ENCODE measurements around the gene EDC4. TPM values are rescaled to one million over a fixed set of nuclear protein-coding genes. Genes with fewer than 3 reads are reported as not detected.
"Not testable (repeated sequence)": the region's sequence is repeated elsewhere in the genome, so short reads cannot be mapped to it uniquely, and the experiment has no call there.

Gene EDC4
- polyA plus RNA-seq, 1 donor, result 59.7 TPM

GRCh38 chr16:67909056-67909742 is 36.3 kb downstream of the EDC4 start:
- no peak for DNase-seq
- WGBS (ENCODE audit: insufficient coverage, low lambda C conversion rate), result no CpG with 5 or more reads among the region's 36 CpGs
- Histone ChIP-seq H3K27ac (ENCODE audit: low read length) (no peak overlapping the region), H3K27me3 (ENCODE audit: control insufficient read depth, insufficient read depth, low read length) (no peaks in the 10 kb centered on the region), H3K9me3 (ENCODE audit: control insufficient read depth, low read depth, low read length) (no peaks in the 10 kb centered on the region), H3K36me3 (ENCODE audit: control insufficient read depth, insufficient read depth, low read length) (peaks cover 40% of the 10 kb centered on the region), H3K4me3 (ENCODE audit: low read length) (no peak overlapping the region), H3K4me1 (ENCODE audit: control insufficient read depth, insufficient read depth, low read length) (no peaks in the 10 kb centered on the region)

GRCh38 chr16:67910158-67910557 is 37.3 kb downstream of the EDC4 start:
- Histone ChIP-seq H3K27me3 (ENCODE audit: control insufficient read depth, insufficient read depth, low read length) (no peaks in the 10 kb centered on the region), H3K27ac (ENCODE audit: low read length) (no peak overlapping the region), H3K4me3 (ENCODE audit: low read length) (no peak overlapping the region), H3K9me3 (ENCODE audit: control insufficient read depth, low read depth, low read length) (no peaks in the 10 kb centered on the region), H3K4me1 (ENCODE audit: control insufficient read depth, insufficient read depth, low read length) (peaks cover 2% of the 10 kb centered on the region), H3K36me3 (ENCODE audit: control insufficient read depth, insufficient read depth, low read length) (peaks cover 43% of the 10 kb centered on the region)
- DNase-seq, result no peak
- WGBS (ENCODE audit: insufficient coverage, low lambda C conversion rate), result no CpG with 5 or more reads among the region's 2 CpGs

- DNase-seq, result no peak
- no peak overlapping the region for H3K27ac ChIP-seq (ENCODE audit: low read length)
- no CpG with 5 or more reads among the region's 7 CpGs for WGBS (ENCODE audit: insufficient coverage, low lambda C conversion rate)
- no peaks in the 10 kb centered on the region for H3K9me3 ChIP-seq (ENCODE audit: control insufficient read depth, low read depth, low read length)
- peaks cover 64% of the 10 kb centered on the region for H3K36me3 ChIP-seq (ENCODE audit: control insufficient read depth, insufficient read depth, low read length)
- H3K4me3 ChIP-seq (ENCODE audit: low read length), result no peak overlapping the region
- H3K27me3 ChIP-seq (ENCODE audit: control insufficient read depth, insufficient read depth, low read length), result no peaks in the 10 kb centered on the region
- H3K4me1 ChIP-seq (ENCODE audit: control insufficient read depth, insufficient read depth, low read length), result peaks cover 13% of the 10 kb centered on the region
Observed at GRCh38 chr16:67914758-67915495, 42.1 kb downstream of the EDC4 start.

GRCh38 chr16:67915496-67915769 is 42.6 kb downstream of the EDC4 start:
- not testable (repeated sequence) for H3K27ac ChIP-seq (ENCODE audit: low read length); H3K27me3 ChIP-seq (ENCODE audit: control insufficient read depth, insufficient read depth, low read length); DNase-seq; H3K9me3 ChIP-seq (ENCODE audit: control insufficient read depth, low read depth, low read length); H3K4me3 ChIP-seq (ENCODE audit: low read length)
- H3K4me1 ChIP-seq (ENCODE audit: control insufficient read depth, insufficient read depth, low read length), result peaks cover 13% of the 10 kb centered on the region
- H3K36me3 ChIP-seq (ENCODE audit: control insufficient read depth, insufficient read depth, low read length), result peaks cover 65% of the 10 kb centered on the region
- no CpG with 5 or more reads among the region's 2 CpGs for WGBS (ENCODE audit: insufficient coverage, low lambda C conversion rate)

- peaks cover 64% of the 10 kb centered on the region for H3K36me3 ChIP-seq (ENCODE audit: control insufficient read depth, insufficient read depth, low read length)
- H3K9me3 ChIP-seq (ENCODE audit: control insufficient read depth, low read depth, low read length), result no peaks in the 10 kb centered on the region
- peaks cover 13% of the 10 kb centered on the region for H3K4me1 ChIP-seq (ENCODE audit: control insufficient read depth, insufficient read depth, low read length)
- WGBS (ENCODE audit: insufficient coverage, low lambda C conversion rate), result no CpG with 5 or more reads among the region's 7 CpGs
- no peak overlapping the region for H3K4me3 ChIP-seq (ENCODE audit: low read length)
- DNase-seq, result peak in 1 of 2 donors; percentile 43
- H3K27ac ChIP-seq (ENCODE audit: low read length), result no peak overlapping the region
- no peaks in the 10 kb centered on the region for H3K27me3 ChIP-seq (ENCODE audit: control insufficient read depth, insufficient read depth, low read length)
Observed at GRCh38 chr16:67915831-67916723, 43.2 kb downstream of the EDC4 start.

GRCh38 chr16:67917140-67917851 is 44.4 kb downstream of the EDC4 start:
- Histone ChIP-seq H3K9me3 (ENCODE audit: control insufficient read depth, low read depth, low read length) (no peaks in the 10 kb centered on the region), H3K27me3 (ENCODE audit: control insufficient read depth, insufficient read depth, low read length) (no peaks in the 10 kb centered on the region), H3K4me1 (ENCODE audit: control insufficient read depth, insufficient read depth, low read length) (peaks cover 13% of the 10 kb centered on the region), H3K36me3 (ENCODE audit: control insufficient read depth, insufficient read depth, low read length) (peaks cover 57% of the 10 kb centered on the region), H3K4me3 (ENCODE audit: low read length) (no peak overlapping the region), H3K27ac (ENCODE audit: low read length) (no peak overlapping the region)
- no peak for DNase-seq
- WGBS (ENCODE audit: insufficient coverage, low lambda C conversion rate), result no CpG with 5 or more reads among the region's 6 CpGs

- Histone ChIP-seq H3K9me3 (ENCODE audit: control insufficient read depth, low read depth, low read length) (no peaks in the 10 kb centered on the region), H3K27me3 (ENCODE audit: control insufficient read depth, insufficient read depth, low read length) (no peaks in the 10 kb centered on the region), H3K4me3 (ENCODE audit: low read length) (no peak overlapping the region), H3K36me3 (ENCODE audit: control insufficient read depth, insufficient read depth, low read length) (peaks cover 58% of the 10 kb centered on the region), H3K27ac (ENCODE audit: low read length) (no peak overlapping the region), H3K4me1 (ENCODE audit: control insufficient read depth, insufficient read depth, low read length) (peaks cover 13% of the 10 kb centered on the region)
- WGBS (ENCODE audit: insufficient coverage, low lambda C conversion rate), result no CpG with 5 or more reads among the region's 4 CpGs
- DNase-seq, result no peak
Observed at GRCh38 chr16:67917852-67918236, 45.0 kb downstream of the EDC4 start.

- Histone ChIP-seq H3K36me3 (ENCODE audit: control insufficient read depth, insufficient read depth, low read length) (peaks cover 67% of the 10 kb centered on the region), H3K4me3 (ENCODE audit: low read length) (no peak overlapping the region), H3K4me1 (ENCODE audit: control insufficient read depth, insufficient read depth, low read length) (peaks cover 13% of the 10 kb centered on the region), H3K27ac (ENCODE audit: low read length) (no peak overlapping the region), H3K27me3 (ENCODE audit: control insufficient read depth, insufficient read depth, low read length) (no peaks in the 10 kb centered on the region), H3K9me3 (ENCODE audit: control insufficient read depth, low read depth, low read length) (no peaks in the 10 kb centered on the region)
- no peak for DNase-seq
- no CpG with 5 or more reads among the region's 6 CpGs for WGBS (ENCODE audit: insufficient coverage, low lambda C conversion rate)
Observed at GRCh38 chr16:67919622-67920221, 46.9 kb downstream of the EDC4 start.

- H3K4me3 ChIP-seq (ENCODE audit: low read length), result no peak overlapping the region
- no peaks in the 10 kb centered on the region for H3K4me1 ChIP-seq (ENCODE audit: control insufficient read depth, insufficient read depth, low read length)
- WGBS (ENCODE audit: insufficient coverage, low lambda C conversion rate), result no CpG with 5 or more reads among the region's 5 CpGs
- DNase-seq, result no peak
- H3K36me3 ChIP-seq (ENCODE audit: control insufficient read depth, insufficient read depth, low read length), result peaks cover 56% of the 10 kb centered on the region
- H3K9me3 ChIP-seq (ENCODE audit: control insufficient read depth, low read depth, low read length), result no peaks in the 10 kb centered on the region
- no peaks in the 10 kb centered on the region for H3K27me3 ChIP-seq (ENCODE audit: control insufficient read depth, insufficient read depth, low read length)
- H3K27ac ChIP-seq (ENCODE audit: low read length), result no peak overlapping the region
Observed at GRCh38 chr16:67922221-67922620, 49.4 kb downstream of the EDC4 start.

- no peak overlapping the region for H3K27ac ChIP-seq (ENCODE audit: low read length)
- H3K9me3 ChIP-seq (ENCODE audit: control insufficient read depth, low read depth, low read length), result no peaks in the 10 kb centered on the region
- no peak for DNase-seq
- H3K4me1 ChIP-seq (ENCODE audit: control insufficient read depth, insufficient read depth, low read length), result no peaks in the 10 kb centered on the region
- WGBS (ENCODE audit: insufficient coverage, low lambda C conversion rate), result no CpG with 5 or more reads among the region's 8 CpGs
- no peak overlapping the region for H3K4me3 ChIP-seq (ENCODE audit: low read length)
- no peaks in the 10 kb centered on the region for H3K27me3 ChIP-seq (ENCODE audit: control insufficient read depth, insufficient read depth, low read length)
- peaks cover 59% of the 10 kb centered on the region for H3K36me3 ChIP-seq (ENCODE audit: control insufficient read depth, insufficient read depth, low read length)
Observed at GRCh38 chr16:67922740-67923139, 49.9 kb downstream of the EDC4 start.
